MV-4-11 (cell line): ENCODE results near the gene KPNA3.
A peak's percentile ranks its signal among the peaks of the same experiment; 100 is the strongest.
"Not testable (repeated sequence)": the region's sequence is repeated elsewhere in the genome, so short reads cannot be mapped to it uniquely, and the experiment has no call there.

Experiments
- DNase-seq: peaks from one replicate; lab custom pipeline; 2025; lab: John Stamatoyannopoulos, UW

KPNA3 gene

DNA sequence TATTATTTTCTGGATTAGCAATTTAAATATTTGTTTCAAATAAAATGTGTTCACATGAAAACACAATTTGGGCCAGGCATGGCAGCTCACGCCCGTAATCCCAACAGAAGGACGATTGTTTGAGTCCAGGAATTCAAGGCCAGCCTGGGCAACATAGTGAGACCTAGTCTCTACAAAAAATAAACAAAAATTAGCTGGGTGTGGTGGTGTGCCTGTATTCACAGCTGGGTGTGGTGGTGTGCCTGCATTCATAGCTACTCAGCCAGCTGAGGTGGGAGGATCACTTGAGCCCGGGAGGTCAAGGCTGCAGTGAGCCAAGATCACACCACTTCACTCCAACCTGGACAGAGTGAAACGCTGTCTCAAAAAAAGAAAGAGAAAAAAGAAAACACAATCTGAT is 46.4 kb downstream of the KPNA3 start:
- DNase-seq: no peak

DNA sequence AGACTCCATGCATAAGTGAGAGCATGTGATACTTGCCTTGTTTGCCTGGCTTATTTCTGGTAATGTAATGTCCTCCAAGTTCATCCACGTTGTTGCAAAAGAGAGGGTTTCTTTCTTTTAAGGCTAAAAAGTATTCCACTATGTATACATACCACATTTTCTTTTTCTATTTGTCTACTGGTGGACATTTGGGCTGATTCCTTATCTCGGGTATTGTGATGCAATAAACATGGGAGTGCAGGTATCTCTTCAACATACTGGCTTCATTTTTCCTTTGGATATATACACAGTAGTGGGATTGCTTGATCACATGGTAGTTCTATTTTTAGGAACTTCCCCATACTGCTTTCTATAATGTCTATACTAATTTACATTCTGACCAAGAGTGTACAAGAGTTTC is 51.6 kb downstream of the KPNA3 start:
- peak; percentile 59 for DNase-seq

DNA sequence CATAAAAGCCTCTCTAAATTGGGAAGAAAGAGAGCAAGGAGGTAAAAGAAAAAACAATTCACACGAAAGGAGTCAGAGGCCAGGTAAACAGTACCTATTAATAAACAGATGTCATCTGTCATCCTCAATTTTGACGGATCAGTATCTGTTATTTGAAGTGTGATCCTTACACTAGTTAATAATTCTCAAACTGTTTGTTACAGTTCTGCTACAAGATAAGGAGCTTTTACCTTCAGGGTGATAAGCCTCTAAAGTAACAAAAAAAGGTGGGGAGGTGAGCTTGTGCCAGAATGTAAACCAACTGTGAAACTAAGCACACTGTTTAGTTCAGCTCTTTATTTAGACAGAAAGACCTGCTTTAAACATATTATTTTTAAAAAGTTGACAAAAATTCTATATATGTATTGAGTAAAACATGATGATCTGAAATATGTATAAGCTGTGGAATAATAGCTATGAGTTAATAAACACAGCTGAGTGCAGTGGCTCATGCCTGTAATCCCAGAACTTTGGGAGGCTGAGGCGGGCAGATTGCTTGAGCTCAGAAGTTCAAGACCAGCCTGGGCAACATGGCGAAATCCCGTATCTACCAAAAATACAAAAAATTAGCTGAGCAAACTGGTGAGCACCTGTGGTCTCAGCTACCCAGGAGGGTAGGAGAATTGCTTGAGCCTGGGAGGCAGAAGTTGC is 52.8 kb downstream of the KPNA3 start:
- no peak for DNase-seq

DNA sequence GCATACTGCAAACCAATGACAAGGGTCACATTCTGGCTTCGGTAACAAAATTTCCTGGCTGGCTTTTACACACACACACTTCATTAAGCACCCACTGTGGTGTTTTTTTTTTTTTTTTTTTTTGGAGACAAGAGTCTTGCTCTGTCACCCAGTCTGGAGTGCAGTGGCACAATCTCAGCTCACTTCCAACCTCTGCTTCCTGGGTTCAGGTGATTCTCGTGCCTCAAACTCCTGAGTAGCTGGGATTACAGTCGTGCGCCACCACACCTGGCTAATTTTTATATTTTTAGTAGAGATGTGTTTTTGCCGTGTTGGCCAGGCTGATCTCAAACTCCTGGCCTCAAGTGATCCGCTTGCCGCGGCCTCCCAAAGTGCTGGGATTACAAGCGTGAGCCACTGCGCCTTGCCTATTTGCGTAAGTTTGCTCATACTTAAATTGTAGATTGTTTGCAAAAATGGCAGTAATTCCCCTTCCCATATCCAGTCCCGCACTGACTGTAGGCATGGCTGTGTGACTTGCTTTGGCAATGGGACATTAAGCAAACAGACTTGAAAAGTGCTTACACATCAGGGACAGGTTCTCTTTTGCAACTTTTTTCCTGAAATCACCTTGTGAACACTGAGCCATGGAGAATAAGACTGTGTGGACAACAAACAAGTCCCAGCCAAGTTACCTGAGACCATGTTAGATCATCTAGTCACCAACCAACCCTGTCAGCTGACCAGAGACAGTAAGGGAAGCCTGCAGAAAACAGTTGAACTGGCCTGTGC is 59.1 kb downstream of the KPNA3 start:
- no peak for DNase-seq

DNA sequence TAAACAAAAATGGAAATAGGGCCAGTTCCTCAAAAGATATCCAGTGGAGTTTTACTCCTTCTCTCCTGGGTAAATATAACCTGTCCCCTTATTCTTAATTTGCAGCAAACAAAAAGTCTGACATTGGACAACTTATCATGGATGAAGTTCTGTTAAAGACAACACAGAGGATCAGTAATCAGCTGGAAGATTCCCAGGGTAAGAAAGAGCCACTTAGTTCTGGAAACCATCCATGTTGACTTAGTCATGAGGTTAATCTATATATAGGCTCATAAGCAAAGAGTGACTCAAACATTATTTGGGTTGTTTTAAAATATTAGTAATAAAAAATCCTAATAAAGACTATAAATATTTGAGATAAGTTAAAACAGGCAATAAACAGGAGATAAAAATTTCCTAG is 60.7 kb downstream of the KPNA3 start:
- DNase-seq: no peak

DNA sequence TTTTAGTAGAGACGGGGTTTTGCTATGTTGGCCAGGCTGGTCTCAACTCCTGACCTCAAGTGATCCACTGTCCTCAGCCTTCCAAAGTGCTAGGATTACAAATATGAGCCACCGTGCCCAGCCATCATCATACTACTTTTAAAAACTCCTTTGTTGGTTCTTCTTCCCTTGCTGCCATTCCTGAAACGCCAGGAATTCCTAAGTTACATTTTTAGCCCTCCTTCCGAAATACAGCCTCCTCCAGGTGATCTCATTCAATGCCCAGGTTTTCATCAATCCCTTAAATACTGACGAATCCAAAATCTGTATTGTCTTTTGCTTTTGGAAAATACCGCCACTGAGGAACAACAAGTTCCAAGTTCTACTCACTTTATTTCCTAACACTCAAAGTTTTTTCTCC is 75.9 kb downstream of the KPNA3 start:
- DNase-seq: no peak

DNA sequence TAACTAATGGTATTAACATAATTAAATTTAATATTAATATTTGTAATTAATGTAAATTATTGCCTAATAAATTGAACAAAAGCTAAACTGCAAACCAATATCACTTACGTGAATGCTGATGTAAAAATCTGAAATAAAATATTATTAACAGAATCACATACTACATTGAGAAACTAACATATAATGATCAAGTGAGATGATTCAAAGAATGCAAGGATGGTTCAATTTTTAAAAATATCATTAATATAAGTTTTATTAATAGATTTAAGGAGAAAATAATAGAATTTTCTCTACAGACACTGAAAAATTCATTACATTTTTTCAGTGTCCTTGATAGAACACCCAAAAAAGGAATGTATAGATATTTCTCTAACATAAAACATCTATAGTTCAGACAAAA is 77.7 kb downstream of the KPNA3 start:
- DNase-seq: no peak

DNA sequence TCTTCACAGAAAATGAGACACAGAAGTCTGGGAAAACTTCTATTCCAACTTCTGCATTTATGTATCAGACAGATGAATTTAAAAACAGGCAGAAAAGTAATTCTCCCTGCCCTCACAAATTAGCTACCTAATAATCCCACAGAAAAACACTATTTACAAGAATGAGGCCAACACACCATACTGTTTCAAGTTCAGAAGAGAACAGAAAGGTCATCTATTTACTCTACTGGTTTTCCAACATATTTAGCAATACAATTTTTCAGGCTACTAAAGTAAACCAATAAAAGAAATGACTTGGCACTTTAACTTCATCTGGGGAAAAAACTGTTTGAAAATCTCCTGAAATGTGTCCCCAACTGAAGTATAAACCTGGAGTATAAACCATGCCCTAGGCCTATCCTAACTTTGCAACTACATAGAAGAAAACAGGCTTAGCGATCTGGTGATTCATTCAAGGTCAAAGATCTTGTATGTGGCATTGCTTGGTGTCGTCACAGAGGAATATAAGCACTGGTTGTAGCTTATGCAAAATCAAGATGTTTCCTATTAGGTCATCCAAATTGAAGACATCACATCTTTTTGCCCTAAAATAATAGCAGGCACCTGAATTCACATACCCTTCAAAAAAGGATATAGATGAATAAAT is 81.1 kb downstream of the KPNA3 start:
- DNase-seq: no peak

DNA sequence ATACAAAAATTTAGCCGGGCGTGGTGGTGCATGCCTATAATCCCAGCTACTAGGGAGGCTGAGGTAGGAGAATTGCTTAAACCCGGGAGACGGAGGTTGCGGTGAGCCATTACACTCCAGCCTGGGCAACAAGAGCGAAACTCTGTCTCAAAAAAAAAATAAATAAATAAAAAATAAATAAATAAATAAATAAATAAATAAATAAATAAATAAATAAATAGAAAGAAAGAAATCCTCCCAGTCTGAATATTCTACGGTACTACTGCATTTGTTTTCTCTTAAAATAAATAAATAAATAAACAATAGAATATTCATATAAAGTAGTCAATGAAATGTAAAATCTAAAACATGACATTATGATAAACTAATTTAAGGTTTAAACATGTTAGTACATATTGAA is 88.2 kb downstream of the KPNA3 start:
- DNase-seq: not testable (repeated sequence)

DNA sequence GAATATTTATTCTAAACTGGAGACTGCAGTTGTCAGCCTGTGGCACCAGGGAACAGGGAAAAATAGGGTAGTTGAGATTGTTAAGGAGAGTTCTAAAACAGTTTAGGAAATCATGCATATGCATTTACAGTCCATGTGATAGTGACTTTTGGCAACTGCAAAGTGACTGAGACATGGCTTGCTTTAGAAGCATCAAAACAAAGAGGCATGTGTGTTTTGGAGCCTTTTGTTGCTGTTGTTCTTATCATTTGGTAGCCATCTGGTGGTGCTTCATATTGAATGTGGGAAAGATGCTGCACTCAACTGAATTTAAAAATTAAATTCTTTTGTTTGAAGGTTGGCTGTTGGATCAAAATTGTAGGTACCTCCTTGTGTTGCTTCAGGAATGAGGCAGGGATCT is 91.0 kb downstream of the KPNA3 start:
- DNase-seq: no peak

DNA sequence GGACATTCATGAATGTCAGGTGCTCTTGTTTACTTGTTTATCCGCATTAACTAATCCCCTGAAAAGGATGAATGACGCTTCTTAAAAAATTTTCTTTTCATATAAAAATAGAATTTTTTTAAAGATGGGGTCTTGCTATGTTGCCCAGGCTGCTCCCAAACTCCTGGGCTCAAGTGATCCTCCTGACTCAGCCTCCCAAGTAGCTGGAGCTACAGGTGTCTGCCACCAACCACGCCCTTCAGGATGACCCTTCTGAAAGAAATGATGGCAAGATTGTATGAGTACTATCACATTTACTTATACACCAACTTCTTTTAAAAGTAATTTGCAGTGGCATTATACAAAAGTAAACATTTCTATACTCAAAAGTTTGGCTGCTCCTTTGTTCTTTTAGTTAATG is 95.0 kb downstream of the KPNA3 start:
- DNase-seq: no peak

DNA sequence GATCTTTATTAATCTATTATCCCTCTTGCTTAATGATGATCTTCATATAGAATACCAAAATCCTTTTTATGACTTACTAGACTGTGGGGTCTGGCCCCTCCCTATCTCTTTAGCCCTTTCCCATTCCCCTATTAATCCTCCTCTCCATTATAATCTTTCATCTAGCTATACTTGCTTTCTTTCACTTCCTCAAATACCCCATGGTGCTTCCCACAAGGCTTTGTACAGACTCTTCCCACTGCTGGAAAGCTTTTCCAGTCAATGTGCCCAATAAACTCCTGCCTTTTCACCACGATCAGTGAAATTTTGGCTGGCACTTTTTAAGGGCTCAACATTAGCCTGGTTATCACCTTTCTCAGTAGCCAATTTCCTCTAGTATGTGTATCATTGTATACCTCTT is 98.0 kb downstream of the KPNA3 start:
- DNase-seq: peak; percentile 32

DNA sequence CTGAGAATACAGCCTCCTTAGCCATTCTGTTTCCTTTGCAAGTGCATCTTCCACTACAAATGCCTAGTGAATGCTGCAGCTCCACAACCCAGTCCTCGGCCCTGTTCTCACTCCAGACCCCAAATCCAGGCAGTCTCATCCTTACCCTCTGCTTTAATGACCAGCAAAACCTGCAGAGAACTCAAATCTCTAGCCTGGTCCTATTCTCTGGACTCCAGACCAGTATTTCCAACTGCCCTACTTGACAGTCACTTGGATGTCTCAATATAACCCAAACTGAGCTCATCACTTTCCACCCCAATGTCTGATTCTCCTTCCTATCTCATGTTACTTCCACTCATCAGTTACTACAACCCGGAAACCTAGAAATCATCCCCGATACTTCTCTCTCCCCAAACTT is 98.6 kb downstream of the KPNA3 start:
- no peak for DNase-seq

DNA sequence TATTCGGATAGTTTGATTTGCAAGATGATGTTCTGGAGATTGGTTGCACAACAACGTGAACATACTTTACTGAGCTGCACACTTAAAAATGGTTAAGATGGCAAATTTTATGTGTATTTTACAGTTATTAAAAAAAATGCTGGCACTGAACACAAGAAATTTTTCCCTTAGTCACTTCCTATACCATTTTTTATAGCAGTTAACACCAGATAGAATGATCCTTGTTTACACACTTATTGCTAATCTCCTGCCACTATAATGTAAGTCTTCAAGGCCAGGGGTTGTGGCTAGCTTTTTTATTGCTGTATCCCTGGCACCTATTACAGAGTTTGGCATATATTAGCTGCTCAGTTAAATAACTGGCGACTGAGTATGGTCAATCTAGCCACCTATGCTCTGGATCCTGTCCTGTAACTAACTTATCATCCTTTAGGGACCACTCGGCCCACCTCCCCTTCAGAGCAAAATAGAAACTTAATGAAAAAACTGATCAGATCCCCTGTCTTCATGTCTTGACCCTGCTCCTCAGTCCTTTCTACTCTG is 99.2 kb downstream of the KPNA3 start:
- DNase-seq: no peak

DNA sequence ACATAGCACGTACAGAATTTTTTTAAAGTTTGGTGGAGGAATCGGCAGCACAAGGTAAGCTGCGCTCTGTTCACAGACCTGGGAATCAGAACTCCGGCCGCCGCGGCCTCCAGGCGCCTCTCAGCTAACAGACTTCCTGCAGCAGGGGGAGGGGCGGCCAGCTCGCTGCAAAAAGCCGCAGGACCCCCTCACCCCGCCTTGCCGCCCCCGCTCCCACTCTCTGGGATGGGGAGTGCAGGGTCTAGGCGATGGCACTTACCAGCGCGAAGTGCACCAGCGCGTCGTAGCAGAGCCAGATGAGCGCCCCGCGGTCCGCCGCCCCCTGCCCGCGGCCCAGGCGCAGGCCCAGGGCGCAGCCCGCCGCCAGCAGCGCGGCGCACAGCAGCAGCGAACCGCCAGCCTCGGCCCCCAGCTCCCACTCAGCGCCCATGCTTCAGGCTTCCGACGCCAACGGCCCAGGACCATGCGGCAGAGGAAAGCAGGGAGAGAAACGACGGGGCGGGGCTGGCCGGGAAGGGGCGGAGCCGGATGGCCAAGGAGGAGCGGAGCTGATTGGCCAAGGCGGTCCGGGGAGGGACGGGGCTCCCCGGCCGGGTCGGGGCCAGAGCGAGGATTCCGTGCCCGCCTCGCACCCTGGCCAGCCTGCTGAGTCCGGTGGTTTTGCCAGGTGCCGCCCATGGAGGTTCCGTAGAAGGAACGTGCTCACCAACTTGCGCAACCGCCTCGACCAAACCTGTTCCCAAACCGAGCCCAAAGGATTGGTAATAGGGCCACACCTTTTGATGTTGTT is 101.3 kb downstream of the KPNA3 start, which contains the start of gene EBPL:
TSS of gene EBPL (minus strand) at position 492 of the 790 bp plus-strand sequence. CDS start at position 430, 62 bp downstream.
- peak; percentile 75 for DNase-seq

DNA sequence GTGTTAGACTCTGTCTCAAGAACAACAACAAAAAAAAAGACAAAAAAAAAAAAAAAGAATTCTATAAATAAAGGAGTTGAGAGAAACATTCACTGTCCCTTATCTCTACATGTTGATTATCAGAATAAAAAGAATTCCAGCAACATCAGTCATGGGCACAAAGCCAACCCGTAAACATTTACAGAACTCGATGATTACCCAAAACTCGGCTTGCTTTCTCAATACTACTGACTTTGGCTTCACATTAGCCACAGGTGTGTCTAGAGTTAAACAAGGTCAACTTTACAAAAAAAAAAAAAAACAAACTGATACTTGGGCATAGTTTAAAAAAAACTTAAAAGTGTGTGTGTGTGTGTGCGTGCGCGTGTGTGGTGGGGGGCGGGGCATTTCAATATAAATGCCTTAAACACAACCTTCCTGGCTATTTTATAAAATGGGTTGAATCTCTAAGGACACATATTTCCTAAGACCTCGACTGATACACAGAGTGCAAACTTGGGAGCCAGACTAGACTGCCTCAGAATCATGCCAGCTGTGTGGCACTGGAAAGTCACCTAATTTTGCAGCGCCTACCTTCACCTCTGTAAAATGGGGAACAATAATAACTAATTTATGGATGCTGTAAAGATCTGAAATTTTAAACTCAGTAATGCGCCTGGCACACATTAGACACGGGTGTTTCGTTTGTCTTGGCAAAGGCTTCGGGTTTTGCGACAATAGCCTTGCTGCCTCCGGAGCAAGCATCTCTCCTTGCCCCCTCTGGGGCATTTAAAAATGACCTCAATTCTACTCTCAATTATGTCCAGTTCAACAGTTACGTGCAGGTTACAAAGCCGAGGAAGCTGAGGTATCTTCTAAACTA is 102.1 kb downstream of the KPNA3 start:
- no peak for DNase-seq

DNA sequence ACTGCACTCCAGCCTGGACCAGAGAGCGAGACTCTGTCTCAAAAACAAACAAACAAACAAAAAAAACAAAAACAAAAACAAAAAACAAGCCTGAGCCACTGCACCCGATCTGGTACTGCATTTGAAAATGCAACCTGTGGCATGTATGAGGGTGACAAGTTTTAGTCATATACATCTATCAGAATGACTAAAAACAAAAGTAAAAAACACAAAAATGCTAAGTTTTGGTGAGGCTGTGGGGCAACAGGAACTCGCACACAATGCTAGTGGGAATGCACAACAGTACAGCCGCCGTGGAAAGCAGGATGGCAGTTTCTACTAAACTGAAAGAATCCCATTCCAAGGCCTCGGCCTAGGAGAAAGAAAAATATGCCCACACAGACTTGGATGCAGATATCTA is 109.0 kb downstream of the KPNA3 start:
- DNase-seq: no peak

DNA sequence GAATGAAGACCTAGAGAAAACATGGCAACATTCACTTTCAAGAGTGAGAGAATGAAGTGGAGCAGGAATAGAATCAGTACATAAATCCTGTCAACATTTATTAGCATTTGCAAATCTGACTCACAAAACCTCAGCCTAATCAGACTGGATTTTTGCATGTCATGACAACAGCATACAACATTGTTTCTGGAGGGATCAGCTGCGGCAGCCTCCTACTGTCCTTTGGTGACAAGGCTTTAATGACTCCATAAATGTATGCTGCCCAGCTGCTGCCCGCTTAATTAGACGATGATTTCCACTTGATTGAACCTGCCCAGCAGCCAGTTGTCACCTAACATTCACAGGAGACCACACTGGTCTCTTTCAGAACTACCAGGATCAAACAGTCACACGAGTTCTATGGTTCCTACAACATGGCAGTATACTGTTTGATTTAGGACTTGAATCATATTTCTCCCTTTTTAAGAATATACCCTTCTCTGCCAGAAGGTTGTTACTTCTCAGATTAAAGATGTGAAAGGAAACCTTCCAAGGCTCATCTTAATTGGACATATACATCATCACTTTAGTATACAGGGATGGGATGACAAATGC is 110.5 kb downstream of the KPNA3 start:
- no peak for DNase-seq

DNA sequence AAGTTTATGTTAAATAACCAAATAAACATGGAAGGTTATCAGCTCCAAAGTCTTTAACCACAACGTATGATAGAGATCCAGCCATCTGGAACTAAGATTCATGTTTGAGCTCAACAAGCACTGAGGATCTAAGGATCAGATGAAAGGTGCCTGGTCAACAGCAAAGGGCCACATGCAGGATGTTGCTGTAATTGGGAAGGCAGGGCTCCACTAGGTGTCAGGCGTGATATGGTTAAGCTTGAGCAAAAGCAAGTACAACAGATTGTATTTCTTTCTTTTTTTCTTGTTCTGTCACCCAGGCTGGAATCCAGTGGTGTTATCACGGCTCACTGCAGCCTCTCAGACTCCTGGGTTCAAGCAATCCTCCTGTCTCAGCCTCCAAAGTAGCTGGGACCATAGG is 113.2 kb downstream of the KPNA3 start:
- no peak for DNase-seq

DNA sequence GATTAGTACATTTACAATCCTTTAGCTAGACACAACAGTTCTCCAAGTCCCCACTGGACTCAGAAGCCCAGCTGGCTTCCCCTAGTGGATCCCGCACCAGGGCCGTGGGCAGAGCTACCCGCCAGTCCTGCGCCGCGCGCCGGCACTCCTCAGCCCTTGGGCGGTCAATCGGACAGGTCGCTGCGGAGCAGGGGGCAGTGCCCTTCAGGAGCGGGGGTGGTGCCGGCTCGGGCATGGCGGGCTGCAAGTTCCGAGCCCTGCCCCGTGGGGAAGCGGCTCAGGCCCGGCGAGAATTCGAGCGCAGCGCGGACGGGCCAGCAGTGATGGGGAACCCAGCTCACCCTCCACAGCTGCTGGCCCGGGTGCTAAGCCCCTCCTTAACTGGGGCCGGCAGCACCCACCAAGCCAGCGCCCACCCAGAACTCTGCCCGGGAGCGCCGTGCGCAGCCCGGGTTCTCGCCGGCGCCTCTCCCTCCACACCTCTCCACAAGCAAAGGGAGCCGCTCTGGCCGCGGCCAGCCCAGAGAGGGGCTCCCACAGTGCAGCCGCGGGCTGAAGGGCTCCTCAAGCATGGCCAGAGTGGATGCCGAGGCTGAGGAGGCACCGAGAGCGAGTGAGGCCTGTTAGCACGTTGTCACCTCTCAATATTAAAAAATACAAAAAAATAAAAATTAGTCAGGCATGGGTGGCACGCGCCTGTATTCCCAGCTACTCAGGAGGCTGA is 114.1 kb downstream of the KPNA3 start:
- no peak for DNase-seq
